Esophagus muscularis mucosa (tissue), 4 donors: ENCODE data around the gene MAP3K1.

Experiments used
- CTCF ChIP-seq, 3 experiments: fragments of 200-600 bp in 2 of 3; fragments of 450-650 bp in 1 of 3; sonication (generic) in 2 of 3; IDR thresholded peaks; one replicate each; pipeline ENCODE4 v1.5.1; 2017 to 2019; ENCODE audit warnings: antibody characterized with exemption in 3 of 3, mild to moderate bottlenecking in 2 of 3, moderate library complexity in 1 of 3
- EP300 ChIP-seq: sonication (generic); formaldehyde crosslinking; IDR thresholded peaks from one replicate; pipeline ENCODE4 v1.6.1; 2017; ENCODE audit warnings: antibody characterized with exemption
- POLR2A ChIP-seq: fragments of 450-650 bp; IDR thresholded peaks from one replicate; pipeline ENCODE4 v1.6.1; 2017; ENCODE audit warnings: antibody characterized with exemption, moderate library complexity, mild to moderate bottlenecking, low read depth

GRCh38 chr5:56922922-56923321 is 107.6 kb downstream of the MAP3K1 start:
- TF ChIP-seq CTCF (IDR thresholded peaks at IDR 0.05) (no peak), POLR2A (no peak), EP300 (no peak)
